HG03135 (cell line): ENCODE data around the gene TMEM62.

Experiments
- ATAC-seq: cut with Tn5 transposase; IDR thresholded peaks from one replicate; pipeline ENCODE4 v1.9.1; 2021; ENCODE audit warnings: mild to moderate bottlenecking, moderate library complexity; ENCODE audit not compliant: unreplicated experiment

Gene TMEM62

GRCh38 chr15:43133430-43134156 is at the start of gene TMEM62:
Gene TMEM62 (plus strand): TSS chr15:43133586. CDS start chr15:43133803, 217 bp downstream.
- peak; percentile 91 for ATAC-seq

DNA sequence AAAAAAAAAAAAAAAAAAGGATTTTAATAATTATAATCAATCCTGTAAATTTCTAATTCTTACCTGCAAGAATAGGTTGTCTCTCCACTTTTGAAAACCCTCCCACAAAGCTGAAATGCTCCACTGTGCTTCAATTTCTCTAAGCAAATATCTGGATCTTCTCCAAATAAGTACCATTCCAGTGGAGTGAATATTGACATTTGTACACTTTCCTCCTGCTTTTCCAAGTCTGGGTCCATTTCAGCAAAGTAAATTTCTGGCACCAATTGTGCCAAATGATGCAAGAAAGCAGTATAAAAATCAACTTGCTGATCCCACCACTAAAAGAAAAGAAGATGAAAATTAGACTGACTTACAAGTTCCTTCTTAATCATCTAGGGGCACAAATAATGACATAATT is 47.5 kb upstream of the TMEM62 start:
- ATAC-seq = no peak

DNA sequence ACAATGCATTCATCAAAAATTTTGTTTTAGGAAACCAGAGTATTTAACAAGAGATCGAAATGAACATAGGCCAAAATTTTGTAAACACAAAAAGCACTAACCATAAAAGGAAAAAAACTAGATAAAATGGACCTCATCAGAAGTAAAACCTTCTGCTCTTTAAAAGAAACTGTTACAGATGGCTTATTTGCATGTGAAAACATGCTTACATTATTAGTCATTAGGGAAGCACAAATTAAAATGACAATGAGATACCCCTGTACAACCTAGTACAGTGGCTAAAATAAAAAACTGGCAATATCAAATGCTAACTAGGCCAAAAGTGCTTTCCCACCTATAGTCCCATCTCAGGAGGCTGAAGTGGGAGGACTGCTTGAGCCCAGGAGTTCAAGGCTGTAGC is 46.8 kb upstream of the TMEM62 start:
- no peak for ATAC-seq

GRCh38 chr15:43091859-43092258 is 41.5 kb upstream of the TMEM62 start:
- no peak for ATAC-seq

DNA sequence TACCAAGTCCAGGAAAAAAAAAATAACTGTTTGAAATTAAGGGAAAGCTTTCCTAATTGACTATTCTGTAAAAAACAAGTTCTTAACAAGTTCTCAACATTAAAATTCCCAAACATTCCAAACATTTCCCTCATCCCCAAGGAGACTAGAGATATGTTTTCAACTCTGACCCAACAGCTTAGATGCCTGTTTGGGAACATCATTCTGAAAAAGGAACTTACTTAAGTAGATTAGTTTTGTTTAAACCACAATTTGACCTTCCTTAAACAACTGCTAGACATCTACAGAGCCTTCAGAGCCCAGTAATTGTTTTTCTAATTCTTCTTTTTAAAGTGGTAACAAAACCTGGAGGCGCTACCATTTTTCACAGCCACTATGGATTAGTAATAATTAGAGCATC is 40.4 kb upstream of the TMEM62 start:
- no peak for ATAC-seq

DNA sequence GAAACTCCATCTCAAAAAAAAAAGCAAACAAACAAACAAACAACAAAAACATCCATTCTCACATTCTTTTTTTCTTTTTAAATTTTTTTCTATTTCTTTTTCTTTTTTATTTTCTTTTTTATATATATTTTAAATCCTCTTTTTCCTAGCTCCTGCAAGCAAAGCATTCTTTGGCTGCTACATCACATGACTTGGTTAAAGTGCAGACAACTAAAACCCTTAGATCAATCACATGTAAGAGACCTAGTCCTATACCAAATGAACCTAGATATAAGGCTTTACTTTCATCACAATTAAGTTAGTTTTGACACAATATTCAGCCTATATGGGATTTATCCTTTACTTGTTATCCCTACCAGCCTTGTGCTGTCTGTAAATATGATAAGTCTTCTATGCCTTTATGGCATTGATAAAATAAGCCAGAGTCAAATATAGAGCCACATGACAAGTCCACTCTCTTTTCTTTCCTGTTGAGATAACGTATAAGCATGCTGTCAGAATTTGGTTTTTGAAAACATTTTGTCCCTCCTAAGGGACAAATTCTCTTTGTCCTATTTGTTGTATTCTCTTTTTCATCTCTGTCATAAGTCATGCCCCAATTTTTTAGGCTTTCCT is 38.9 kb upstream of the TMEM62 start:
- no peak for ATAC-seq

GRCh38 chr15:43095243-43095642 is 38.1 kb upstream of the TMEM62 start:
- no peak for ATAC-seq

DNA sequence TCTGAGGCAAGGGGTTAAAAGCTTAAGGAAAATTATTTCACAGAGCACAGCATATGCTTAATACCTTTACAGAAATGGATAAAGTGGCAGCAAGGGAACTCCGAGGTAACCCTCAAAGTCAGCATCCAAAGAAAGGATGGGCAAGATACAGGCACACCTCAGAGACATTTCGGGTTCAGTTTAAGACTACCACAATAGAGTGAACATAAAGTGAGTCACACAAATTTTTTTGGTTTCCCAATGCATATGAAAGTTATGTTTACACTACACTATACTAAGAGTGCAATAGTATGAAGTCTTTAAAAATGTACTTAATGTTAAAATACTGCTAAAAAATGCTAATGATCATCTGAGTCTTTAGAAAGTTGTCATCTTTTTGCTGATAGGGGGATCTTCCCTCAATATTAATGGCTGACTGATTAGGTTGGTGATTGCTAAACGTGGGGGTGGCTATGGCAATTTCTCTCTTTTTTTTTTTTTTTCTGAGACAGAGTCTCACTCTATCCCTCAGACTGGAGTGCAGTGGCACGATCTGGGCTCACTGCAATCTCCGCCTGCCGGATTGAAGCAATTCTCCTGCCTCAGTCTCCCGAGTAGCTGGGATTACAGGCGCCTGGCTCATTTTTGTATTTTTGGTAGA is 37.6 kb upstream of the TMEM62 start:
- ATAC-seq = no peak

- ATAC-seq = no peak
Observed at GRCh38 chr15:43096411-43096810, 37.0 kb upstream of the TMEM62 start.

GRCh38 chr15:43099105-43099845 is 34.1 kb upstream of the TMEM62 start:
- ATAC-seq = no peak

GRCh38 chr15:43100971-43101370 is 32.4 kb upstream of the TMEM62 start:
- ATAC-seq = no peak

DNA sequence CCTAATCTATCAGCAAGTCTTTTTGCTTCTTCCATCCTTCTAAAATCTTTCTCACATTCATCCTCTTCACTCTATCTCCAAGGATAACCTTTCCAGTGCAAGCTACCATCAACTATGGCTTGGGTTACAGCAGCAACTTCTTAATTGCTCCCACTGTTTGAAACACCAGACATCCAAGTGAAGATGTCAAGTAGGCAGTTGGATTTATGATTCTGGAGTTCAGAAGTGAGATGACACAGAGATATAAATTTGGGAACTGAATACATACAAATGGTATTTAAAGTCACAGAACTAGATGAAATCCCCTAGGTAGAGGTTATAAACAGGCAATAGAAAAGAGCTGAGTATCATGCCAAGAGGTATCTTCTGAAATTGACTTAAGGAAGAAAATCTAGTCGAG is 31.2 kb upstream of the TMEM62 start:
- no peak for ATAC-seq

- ATAC-seq = no peak
Observed at GRCh38 chr15:43103907-43104306, 29.5 kb upstream of the TMEM62 start.

- ATAC-seq = no peak
Observed at GRCh38 chr15:43104426-43104825, 29.0 kb upstream of the TMEM62 start.

- no peak for ATAC-seq
Observed at GRCh38 chr15:43105077-43105736, 28.2 kb upstream of the TMEM62 start.

DNA sequence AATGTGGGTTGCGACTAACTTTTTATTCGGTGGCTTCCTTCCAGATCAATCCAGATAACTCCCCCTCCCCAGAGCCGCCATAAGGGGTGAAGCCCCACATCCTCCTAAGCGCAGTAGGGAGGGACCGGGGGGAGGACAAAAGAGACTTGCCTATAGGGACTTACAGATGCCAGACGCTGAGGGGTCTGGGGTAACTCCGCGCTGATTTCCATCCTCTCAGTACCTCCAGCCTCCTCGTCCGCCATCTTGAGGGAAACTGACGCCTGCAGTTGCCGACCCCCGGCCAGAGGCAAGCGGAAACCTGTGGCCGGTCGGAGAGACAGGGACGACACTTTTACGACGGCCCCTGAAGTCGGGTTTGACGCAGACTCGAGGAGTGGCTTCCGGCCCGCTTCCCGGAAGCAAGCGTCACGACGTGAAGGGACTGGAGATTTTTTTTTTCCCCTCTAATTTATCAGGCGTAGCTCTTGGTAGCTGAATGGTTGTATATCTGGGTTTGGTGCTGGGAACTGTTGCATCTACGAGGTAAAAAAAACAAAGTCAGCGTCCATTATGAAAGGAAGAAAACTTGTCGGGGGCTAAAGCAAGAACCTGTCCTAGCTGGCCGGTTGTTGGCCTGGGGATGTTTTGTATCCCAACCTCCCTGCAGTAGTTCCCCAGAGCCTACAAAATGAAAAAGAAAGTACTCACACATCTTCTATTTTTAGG is 27.5 kb upstream of the TMEM62 start, which contains the start of gene UBR1:
UBR1 (minus strand) TSS at position 261 of the 708 bp plus-strand sequence; CDS start at position 245, 16 bp downstream.
- peak; percentile 90 for ATAC-seq

GRCh38 chr15:43106486-43106829 is 26.9 kb upstream of the TMEM62 start:
- ATAC-seq = no peak

GRCh38 chr15:43107751-43108150 is 25.6 kb upstream of the TMEM62 start:
- no peak for ATAC-seq

GRCh38 chr15:43111354-43111753 is 22.0 kb upstream of the TMEM62 start:
- no peak for ATAC-seq

DNA sequence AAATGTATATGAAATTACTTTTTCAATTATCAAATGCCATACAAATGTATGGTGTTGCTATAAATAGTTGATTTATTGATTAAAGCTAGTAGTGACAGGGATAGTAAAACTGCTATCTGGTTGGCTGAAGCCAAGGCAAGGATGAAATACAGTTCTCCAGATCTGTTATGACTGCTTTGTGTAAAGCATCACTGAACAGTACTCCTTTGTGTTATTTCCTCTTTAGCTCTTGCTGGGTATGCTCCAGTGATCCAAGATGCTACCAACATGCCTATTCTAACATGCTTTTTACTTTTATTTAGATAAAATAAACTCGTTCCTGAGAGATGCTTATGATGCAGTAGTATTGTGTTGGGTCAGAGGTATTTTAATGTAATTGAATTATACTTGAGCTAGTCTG is 15.1 kb upstream of the TMEM62 start:
- ATAC-seq = no peak
